Measurements from ENCODE around the gene MED1. TPM values are rescaled to one million over a fixed set of nuclear protein-coding genes. Genes with fewer than 3 reads are reported as not detected.

MED1 gene
- polyA plus RNA-seq, 1 of the 3 experiments (the other 2 are of a cell fraction), result 12.3 TPM

DNA sequence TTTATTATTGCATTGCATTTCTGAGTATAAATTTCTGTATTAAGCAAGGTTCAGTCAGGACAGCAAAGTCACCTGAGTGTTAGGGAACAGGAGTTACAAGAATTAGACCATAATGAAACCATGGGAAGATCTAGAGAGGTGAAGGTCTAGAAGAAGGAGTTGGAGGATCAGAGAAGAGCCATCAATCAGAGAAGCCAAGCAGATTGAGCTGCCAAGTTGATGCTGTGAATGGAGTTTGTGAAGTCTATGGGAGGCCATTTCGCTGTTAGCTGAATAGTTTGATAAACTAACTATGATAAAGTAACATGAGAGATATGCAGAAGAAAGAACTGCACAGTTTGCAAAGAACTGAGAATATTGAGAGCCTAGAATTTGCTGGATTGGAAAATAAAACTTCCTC, 90.0 kb downstream of the MED1 start:
- no peak for DNase-seq
- POLR2A ChIA-PET, result no interaction called here
- Histone ChIP-seq H3K79me2 (ENCODE audit: insufficient read depth) (peaks cover 16% of the 10 kb centered on the region), H3K36me3 (replicated peaks in 1 of 2; ENCODE audit: control insufficient read depth in 1 of 2, insufficient read depth in 2 of 2, low read length in 1 of 2) (peaks cover 0 to 3% of the 10 kb centered on the region in 2 experiments), H2AFZ (ENCODE audit: low read depth) (no peak overlapping the region), H3K9me3 (no peaks in the 10 kb centered on the region), H3K4me2 (no peak overlapping the region), H3K9ac (no peak overlapping the region), H3K9me2 (no peaks in the 10 kb centered on the region), H3K4me3 (ENCODE audit: low read depth in 2 of 2, low read length in 1 of 2) (no peak overlapping the region), H3K27ac (ENCODE audit: low read depth in 2 of 2, low read length in 1 of 2) (no peak overlapping the region), H3K4me1 (ENCODE audit: control insufficient read depth in 1 of 2, insufficient read depth in 2 of 2, low read depth in 1 of 2, low read length in 1 of 2) (no peaks in the 10 kb centered on the region), H3K27me3 (ENCODE audit: insufficient read depth) (no peaks in the 10 kb centered on the region), H3F3A (replicated peaks; ENCODE audit: insufficient read depth) (peaks cover 13% of the 10 kb centered on the region), H4K20me1 (ENCODE audit: insufficient read depth) (peaks cover 8% of the 10 kb centered on the region)
- no peak for TF ChIP-seq EZH2phosphoT487 (IDR thresholded peaks at IDR 0.05; ENCODE audit: borderline replicate concordance, low read depth)
- TF ChIP-seq SMC3 (IDR thresholded peaks at IDR 0.05; ENCODE audit: low read depth, low read length), result no peak
- no peak for TF ChIP-seq GABPA (IDR thresholded peaks at IDR 0.05; ENCODE audit: low read depth)
- TF ChIP-seq, protein P1, sequence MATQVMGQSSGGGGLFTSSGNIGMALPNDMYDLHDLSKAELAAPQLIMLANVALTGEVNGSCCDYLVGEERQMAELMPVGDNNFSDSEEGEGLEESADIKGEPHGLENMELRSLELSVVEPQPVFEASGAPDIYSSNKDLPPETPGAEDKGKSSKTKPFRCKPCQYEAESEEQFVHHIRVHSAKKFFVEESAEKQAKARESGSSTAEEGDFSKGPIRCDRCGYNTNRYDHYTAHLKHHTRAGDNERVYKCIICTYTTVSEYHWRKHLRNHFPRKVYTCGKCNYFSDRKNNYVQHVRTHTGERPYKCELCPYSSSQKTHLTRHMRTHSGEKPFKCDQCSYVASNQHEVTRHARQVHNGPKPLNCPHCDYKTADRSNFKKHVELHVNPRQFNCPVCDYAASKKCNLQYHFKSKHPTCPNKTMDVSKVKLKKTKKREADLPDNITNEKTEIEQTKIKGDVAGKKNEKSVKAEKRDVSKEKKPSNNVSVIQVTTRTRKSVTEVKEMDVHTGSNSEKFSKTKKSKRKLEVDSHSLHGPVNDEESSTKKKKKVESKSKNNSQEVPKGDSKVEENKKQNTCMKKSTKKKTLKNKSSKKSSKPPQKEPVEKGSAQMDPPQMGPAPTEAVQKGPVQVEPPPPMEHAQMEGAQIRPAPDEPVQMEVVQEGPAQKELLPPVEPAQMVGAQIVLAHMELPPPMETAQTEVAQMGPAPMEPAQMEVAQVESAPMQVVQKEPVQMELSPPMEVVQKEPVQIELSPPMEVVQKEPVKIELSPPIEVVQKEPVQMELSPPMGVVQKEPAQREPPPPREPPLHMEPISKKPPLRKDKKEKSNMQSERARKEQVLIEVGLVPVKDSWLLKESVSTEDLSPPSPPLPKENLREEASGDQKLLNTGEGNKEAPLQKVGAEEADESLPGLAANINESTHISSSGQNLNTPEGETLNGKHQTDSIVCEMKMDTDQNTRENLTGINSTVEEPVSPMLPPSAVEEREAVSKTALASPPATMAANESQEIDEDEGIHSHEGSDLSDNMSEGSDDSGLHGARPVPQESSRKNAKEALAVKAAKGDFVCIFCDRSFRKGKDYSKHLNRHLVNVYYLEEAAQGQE (IDR thresholded peaks at IDR 0.05; ENCODE audit: low read depth, low read length), result no peak
- TF ChIP-seq, protein P2, sequence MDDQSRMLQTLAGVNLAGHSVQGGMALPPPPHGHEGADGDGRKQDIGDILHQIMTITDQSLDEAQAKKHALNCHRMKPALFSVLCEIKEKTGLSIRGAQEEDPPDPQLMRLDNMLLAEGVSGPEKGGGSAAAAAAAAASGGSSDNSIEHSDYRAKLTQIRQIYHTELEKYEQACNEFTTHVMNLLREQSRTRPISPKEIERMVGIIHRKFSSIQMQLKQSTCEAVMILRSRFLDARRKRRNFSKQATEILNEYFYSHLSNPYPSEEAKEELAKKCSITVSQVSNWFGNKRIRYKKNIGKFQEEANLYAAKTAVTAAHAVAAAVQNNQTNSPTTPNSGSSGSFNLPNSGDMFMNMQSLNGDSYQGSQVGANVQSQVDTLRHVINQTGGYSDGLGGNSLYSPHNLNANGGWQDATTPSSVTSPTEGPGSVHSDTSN (IDR thresholded peaks at IDR 0.05), result no peak
- no peak for TF ChIP-seq NRF1 (IDR thresholded peaks at IDR 0.05; ENCODE audit: low read depth, low read length)
- TF ChIP-seq RAD21 (IDR thresholded peaks at IDR 0.05; ENCODE audit: low read length), result no peak
- TF ChIP-seq RCOR1 (IDR thresholded peaks at IDR 0.05; ENCODE audit: low read length), result no peak
- no peak for TF ChIP-seq FOSL2 (IDR thresholded peaks at IDR 0.05; ENCODE audit: borderline replicate concordance, low read depth)
- TF ChIP-seq, protein P3, sequence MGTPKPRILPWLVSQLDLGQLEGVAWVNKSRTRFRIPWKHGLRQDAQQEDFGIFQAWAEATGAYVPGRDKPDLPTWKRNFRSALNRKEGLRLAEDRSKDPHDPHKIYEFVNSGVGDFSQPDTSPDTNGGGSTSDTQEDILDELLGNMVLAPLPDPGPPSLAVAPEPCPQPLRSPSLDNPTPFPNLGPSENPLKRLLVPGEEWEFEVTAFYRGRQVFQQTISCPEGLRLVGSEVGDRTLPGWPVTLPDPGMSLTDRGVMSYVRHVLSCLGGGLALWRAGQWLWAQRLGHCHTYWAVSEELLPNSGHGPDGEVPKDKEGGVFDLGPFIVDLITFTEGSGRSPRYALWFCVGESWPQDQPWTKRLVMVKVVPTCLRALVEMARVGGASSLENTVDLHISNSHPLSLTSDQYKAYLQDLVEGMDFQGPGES (IDR thresholded peaks at IDR 0.05; ENCODE audit: low read depth, low read length), result no peak
- TF ChIP-seq, protein P4, sequence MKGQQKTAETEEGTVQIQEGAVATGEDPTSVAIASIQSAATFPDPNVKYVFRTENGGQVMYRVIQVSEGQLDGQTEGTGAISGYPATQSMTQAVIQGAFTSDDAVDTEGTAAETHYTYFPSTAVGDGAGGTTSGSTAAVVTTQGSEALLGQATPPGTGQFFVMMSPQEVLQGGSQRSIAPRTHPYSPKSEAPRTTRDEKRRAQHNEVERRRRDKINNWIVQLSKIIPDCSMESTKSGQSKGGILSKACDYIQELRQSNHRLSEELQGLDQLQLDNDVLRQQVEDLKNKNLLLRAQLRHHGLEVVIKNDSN (IDR thresholded peaks at IDR 0.05; ENCODE audit: borderline replicate concordance, low read depth), result no peak
- CTCF ChIA-PET, result interaction anchor here (0.9 kb wide), 1 partner anchor 117 kb away, joined by 4 read pairs; no protein-coding TSS in a partner anchor
- WGBS (ENCODE audit: low lambda C conversion rate), result 96% methylated on average over 1 of the region's 1 CpG

Measured in SK-N-SH (cell line).